ENCODE measurements around the gene NHERF1. TPM values are rescaled to one million over a fixed set of nuclear protein-coding genes. Genes with fewer than 3 reads are reported as not detected.

Gene NHERF1
- total and polyA plus RNA-seq, 7 experiments from 2014 or later: 93.1 to 393 (median 165) TPM

GRCh38 chr17:74804683-74805082, 56.3 kb downstream of the NHERF1 start:
- no peak overlapping the region for H3K27ac Mint-ChIP-seq
- no peaks in the 10 kb centered on the region for H3K4me1 ChIP-seq (ENCODE audit: control insufficient read depth in 2 of 2, insufficient read depth in 2 of 2, low read length in 2 of 2)
- H3K9me3 Mint-ChIP-seq: no peaks in the 10 kb centered on the region
- no peak for ATAC-seq
- H3K27me3 Mint-ChIP-seq: no peaks in the 10 kb centered on the region
- peaks cover 0 to 6% (median 0%) of the 10 kb centered on the region in 7 donors for H3K4me1 Mint-ChIP-seq
- no peaks in the 10 kb centered on the region for H3K9me3 ChIP-seq (ENCODE audit: control insufficient read depth in 2 of 3, low read length in 3 of 3)
- no peak overlapping the region for H3K4me3 ChIP-seq (ENCODE audit: low read length)
- H3K36me3 Mint-ChIP-seq: peaks cover 0 to 46% (median 7%) of the 10 kb centered on the region in 5 donors
- no peak overlapping the region for H3K27ac ChIP-seq (ENCODE audit: low read depth, low read length)
- H3K4me3 Mint-ChIP-seq: no peak overlapping the region
- ChIA-PET CTCF (interaction anchor here (1.2 kb wide), 1 partner anchor 14 kb away, joined by 3 read pairs; no protein-coding TSS in a partner anchor), POLR2A (no interaction called here)
- peaks cover 0 to 74% (median 6%) of the 10 kb centered on the region in 3 experiments for H3K36me3 ChIP-seq (ENCODE audit: control insufficient read depth in 2 of 3, insufficient read depth in 3 of 3, low read length in 3 of 3)
- no peaks in the 10 kb centered on the region for H3K27me3 ChIP-seq (ENCODE audit: control insufficient read depth in 2 of 2, insufficient read depth in 2 of 2, low read length in 2 of 2)
- no peak for DNase-seq
- intact Hi-C loops (cut with micrococcal nuclease): no loop called here

- peaks cover 0 to 12% (median 0%) of the 10 kb centered on the region in 7 donors for H3K4me1 Mint-ChIP-seq
- peaks cover 0 to 43% (median 10%) of the 10 kb centered on the region in 5 donors for H3K36me3 Mint-ChIP-seq
- Histone ChIP-seq H3K4me3 (ENCODE audit: low read length) (no peak overlapping the region), H3K27me3 (ENCODE audit: control insufficient read depth in 2 of 2, insufficient read depth in 2 of 2, low read length in 2 of 2) (no peaks in the 10 kb centered on the region), H3K27ac (ENCODE audit: low read depth, low read length) (no peak overlapping the region), H3K9me3 (ENCODE audit: control insufficient read depth in 2 of 3, low read length in 3 of 3) (no peaks in the 10 kb centered on the region), H3K36me3 (ENCODE audit: control insufficient read depth in 2 of 3, insufficient read depth in 3 of 3, low read length in 3 of 3) (peaks cover 0 to 74% (median 2%) of the 10 kb centered on the region in 3 experiments), H3K4me1 (ENCODE audit: control insufficient read depth in 2 of 2, insufficient read depth in 2 of 2, low read length in 2 of 2) (no peaks in the 10 kb centered on the region)
- H3K4me3 Mint-ChIP-seq: no peak overlapping the region
- ChIA-PET CTCF (interaction anchor here (1.2 kb wide), 1 partner anchor 15 kb away, joined by 3 read pairs; no protein-coding TSS in a partner anchor), POLR2A (no interaction called here)
- intact Hi-C loops (cut with micrococcal nuclease): no loop called here
- DNase-seq (no peak), ATAC-seq (no peak)
- H3K27ac Mint-ChIP-seq: no peak overlapping the region
- no peaks in the 10 kb centered on the region for H3K9me3 Mint-ChIP-seq
- H3K27me3 Mint-ChIP-seq: no peaks in the 10 kb centered on the region
These were observed 57.2 kb downstream of the NHERF1 start for GRCh38 chr17:74805591-74805991.

GRCh38 chr17:74806334-74806733, 57.9 kb downstream of the NHERF1 start:
- Histone ChIP-seq H3K27ac (ENCODE audit: low read depth, low read length) (no peak overlapping the region), H3K4me3 (ENCODE audit: low read length) (no peak overlapping the region), H3K27me3 (ENCODE audit: control insufficient read depth in 2 of 2, insufficient read depth in 2 of 2, low read length in 2 of 2) (no peaks in the 10 kb centered on the region), H3K36me3 (ENCODE audit: control insufficient read depth in 2 of 3, insufficient read depth in 3 of 3, low read length in 3 of 3) (peaks cover 0 to 72% (median 2%) of the 10 kb centered on the region in 3 experiments), H3K4me1 (ENCODE audit: control insufficient read depth in 2 of 2, insufficient read depth in 2 of 2, low read length in 2 of 2) (no peaks in the 10 kb centered on the region), H3K9me3 (ENCODE audit: control insufficient read depth in 2 of 3, low read length in 3 of 3) (no peaks in the 10 kb centered on the region)
- H3K4me3 Mint-ChIP-seq: no peak overlapping the region
- intact Hi-C loops (cut with micrococcal nuclease): no loop called here
- H3K36me3 Mint-ChIP-seq: peaks cover 0 to 41% (median 14%) of the 10 kb centered on the region in 5 donors
- ChIA-PET POLR2A (no interaction called here), CTCF (no interaction called here)
- ATAC-seq (no peak), DNase-seq (no peak)
- H3K9me3 Mint-ChIP-seq: no peaks in the 10 kb centered on the region
- H3K27me3 Mint-ChIP-seq: no peaks in the 10 kb centered on the region
- H3K27ac Mint-ChIP-seq: no peak overlapping the region
- peaks cover 0 to 15% (median 0%) of the 10 kb centered on the region in 7 donors for H3K4me1 Mint-ChIP-seq

- no peaks in the 10 kb centered on the region for H3K27me3 Mint-ChIP-seq
- Histone ChIP-seq H3K9me3 (ENCODE audit: control insufficient read depth in 2 of 3, low read length in 3 of 3) (no peaks in the 10 kb centered on the region), H3K4me1 (ENCODE audit: control insufficient read depth in 2 of 2, insufficient read depth in 2 of 2, low read length in 2 of 2) (no peaks in the 10 kb centered on the region), H3K27me3 (ENCODE audit: control insufficient read depth in 2 of 2, insufficient read depth in 2 of 2, low read length in 2 of 2) (no peaks in the 10 kb centered on the region), H3K36me3 (ENCODE audit: control insufficient read depth in 2 of 3, insufficient read depth in 3 of 3, low read length in 3 of 3) (peaks cover 0 to 62% (median 0%) of the 10 kb centered on the region in 3 experiments), H3K4me3 (ENCODE audit: low read length) (no peak overlapping the region), H3K27ac (ENCODE audit: low read depth, low read length) (no peak overlapping the region)
- H3K36me3 Mint-ChIP-seq: peaks cover 0 to 42% (median 14%) of the 10 kb centered on the region in 5 donors
- no peak overlapping the region for H3K4me3 Mint-ChIP-seq
- H3K4me1 Mint-ChIP-seq: peaks cover 0 to 15% (median 0%) of the 10 kb centered on the region in 7 donors
- no peaks in the 10 kb centered on the region for H3K9me3 Mint-ChIP-seq
- POLR2A ChIA-PET: no interaction called here
- H3K27ac Mint-ChIP-seq: no peak overlapping the region
- DNase-seq: no peak
- CTCF ChIA-PET: interaction anchor here (0.7 kb wide), 1 partner anchor 16 kb away, joined by 5 read pairs; no protein-coding TSS in a partner anchor
- intact Hi-C loops (cut with micrococcal nuclease): no loop called here
- ATAC-seq: no peak
These were observed 59.0 kb downstream of the NHERF1 start for GRCh38 chr17:74807441-74807840.

GRCh38 chr17:74807925-74808324, 59.5 kb downstream of the NHERF1 start:
- Histone ChIP-seq H3K4me3 (ENCODE audit: low read length) (no peak overlapping the region), H3K4me1 (ENCODE audit: control insufficient read depth in 2 of 2, insufficient read depth in 2 of 2, low read length in 2 of 2) (no peaks in the 10 kb centered on the region), H3K27me3 (ENCODE audit: control insufficient read depth in 2 of 2, insufficient read depth in 2 of 2, low read length in 2 of 2) (no peaks in the 10 kb centered on the region), H3K27ac (ENCODE audit: low read depth, low read length) (no peak overlapping the region), H3K36me3 (ENCODE audit: control insufficient read depth in 2 of 3, insufficient read depth in 3 of 3, low read length in 3 of 3) (peaks cover 0 to 62% (median 0%) of the 10 kb centered on the region in 3 experiments), H3K9me3 (ENCODE audit: control insufficient read depth in 2 of 3, low read length in 3 of 3) (no peaks in the 10 kb centered on the region)
- H3K4me1 Mint-ChIP-seq: peaks cover 0 to 15% (median 0%) of the 10 kb centered on the region in 7 donors
- CTCF ChIA-PET: interaction anchor here (0.7 kb wide), 1 partner anchor 16 kb away, joined by 5 read pairs; no protein-coding TSS in a partner anchor
- ATAC-seq: no peak
- POLR2A ChIA-PET: no interaction called here
- peaks cover 0 to 44% (median 14%) of the 10 kb centered on the region in 5 donors for H3K36me3 Mint-ChIP-seq
- H3K4me3 Mint-ChIP-seq: no peak overlapping the region
- H3K27me3 Mint-ChIP-seq: no peaks in the 10 kb centered on the region
- H3K27ac Mint-ChIP-seq: no peak overlapping the region
- no peaks in the 10 kb centered on the region for H3K9me3 Mint-ChIP-seq
- intact Hi-C loops (cut with micrococcal nuclease): no loop called here
- DNase-seq: no peak

GRCh38 chr17:74808714-74809430, 60.4 kb downstream of the NHERF1 start:
- POLR2A ChIA-PET: no interaction called here
- H3K9me3 ChIP-seq (ENCODE audit: control insufficient read depth in 2 of 3, low read length in 3 of 3): no peaks in the 10 kb centered on the region
- Mint-ChIP-seq H3K36me3 (peaks cover 0 to 42% (median 13%) of the 10 kb centered on the region in 5 donors), H3K27ac (no peak overlapping the region), H3K4me3 (no peak overlapping the region), H3K4me1 (peaks cover 0 to 15% (median 0%) of the 10 kb centered on the region in 7 donors), H3K27me3 (no peaks in the 10 kb centered on the region), H3K9me3 (no peaks in the 10 kb centered on the region)
- H3K36me3 ChIP-seq (ENCODE audit: control insufficient read depth in 2 of 3, insufficient read depth in 3 of 3, low read length in 3 of 3): peaks cover 0 to 59% (median 0%) of the 10 kb centered on the region in 3 experiments
- CTCF ChIA-PET: interaction anchor here (1.3 kb wide), 1 partner anchor 18 kb away, joined by 4 read pairs; no protein-coding TSS in a partner anchor
- intact Hi-C loops (cut with micrococcal nuclease): no loop called here
- no peaks in the 10 kb centered on the region for H3K4me1 ChIP-seq (ENCODE audit: control insufficient read depth in 2 of 2, insufficient read depth in 2 of 2, low read length in 2 of 2)
- H3K27ac ChIP-seq (ENCODE audit: low read depth, low read length): no peak overlapping the region
- H3K27me3 ChIP-seq (ENCODE audit: control insufficient read depth in 2 of 2, insufficient read depth in 2 of 2, low read length in 2 of 2): no peaks in the 10 kb centered on the region
- ATAC-seq (no peak), DNase-seq (no peak)
- H3K4me3 ChIP-seq (ENCODE audit: low read length): no peak overlapping the region

Measured in naive thymus-derived CD4-positive, alpha-beta T cell (primary cell).